ENCODE results near the gene NDFIP2.

DNA sequence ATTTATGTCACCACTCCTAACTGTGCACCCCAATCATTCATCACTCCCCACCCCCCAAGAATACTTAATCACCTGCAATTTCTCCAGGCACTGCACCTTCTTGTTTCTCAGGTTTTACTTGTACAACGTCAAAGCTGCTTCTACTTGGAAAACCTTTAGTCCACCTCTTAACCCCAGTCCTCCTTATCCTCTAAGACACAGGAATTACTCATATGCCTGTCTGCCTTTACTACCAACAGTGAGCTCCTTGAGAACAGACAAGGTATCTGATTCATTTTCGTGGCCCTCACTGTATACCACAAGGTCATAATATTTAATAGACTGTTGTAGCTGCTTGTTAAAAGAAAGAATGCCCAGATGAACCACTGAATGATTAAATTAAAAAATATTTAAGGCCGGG lies 21.0 kb upstream of the NDFIP2 start:
- TF ChIP-seq, protein P1, sequence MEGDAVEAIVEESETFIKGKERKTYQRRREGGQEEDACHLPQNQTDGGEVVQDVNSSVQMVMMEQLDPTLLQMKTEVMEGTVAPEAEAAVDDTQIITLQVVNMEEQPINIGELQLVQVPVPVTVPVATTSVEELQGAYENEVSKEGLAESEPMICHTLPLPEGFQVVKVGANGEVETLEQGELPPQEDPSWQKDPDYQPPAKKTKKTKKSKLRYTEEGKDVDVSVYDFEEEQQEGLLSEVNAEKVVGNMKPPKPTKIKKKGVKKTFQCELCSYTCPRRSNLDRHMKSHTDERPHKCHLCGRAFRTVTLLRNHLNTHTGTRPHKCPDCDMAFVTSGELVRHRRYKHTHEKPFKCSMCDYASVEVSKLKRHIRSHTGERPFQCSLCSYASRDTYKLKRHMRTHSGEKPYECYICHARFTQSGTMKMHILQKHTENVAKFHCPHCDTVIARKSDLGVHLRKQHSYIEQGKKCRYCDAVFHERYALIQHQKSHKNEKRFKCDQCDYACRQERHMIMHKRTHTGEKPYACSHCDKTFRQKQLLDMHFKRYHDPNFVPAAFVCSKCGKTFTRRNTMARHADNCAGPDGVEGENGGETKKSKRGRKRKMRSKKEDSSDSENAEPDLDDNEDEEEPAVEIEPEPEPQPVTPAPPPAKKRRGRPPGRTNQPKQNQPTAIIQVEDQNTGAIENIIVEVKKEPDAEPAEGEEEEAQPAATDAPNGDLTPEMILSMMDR (IDR thresholded peaks at IDR 0.05): no peak
- TF ChIP-seq EZH2 (IDR thresholded peaks at IDR 0.05; ENCODE audit: borderline replicate concordance, insufficient read depth, low read depth, low read length, poor library complexity, severe bottlenecking): no peak
